GM21528 (cell line): ENCODE results near the gene CASZ1.

Experiments
- ATAC-seq: cut with Tn5 transposase; IDR thresholded peaks from one replicate; pipeline ENCODE4 v1.9.1; 2021; ENCODE audit warnings: mild to moderate bottlenecking, moderate library complexity; ENCODE audit not compliant: unreplicated experiment, low FRiP score

Gene CASZ1, protein sequence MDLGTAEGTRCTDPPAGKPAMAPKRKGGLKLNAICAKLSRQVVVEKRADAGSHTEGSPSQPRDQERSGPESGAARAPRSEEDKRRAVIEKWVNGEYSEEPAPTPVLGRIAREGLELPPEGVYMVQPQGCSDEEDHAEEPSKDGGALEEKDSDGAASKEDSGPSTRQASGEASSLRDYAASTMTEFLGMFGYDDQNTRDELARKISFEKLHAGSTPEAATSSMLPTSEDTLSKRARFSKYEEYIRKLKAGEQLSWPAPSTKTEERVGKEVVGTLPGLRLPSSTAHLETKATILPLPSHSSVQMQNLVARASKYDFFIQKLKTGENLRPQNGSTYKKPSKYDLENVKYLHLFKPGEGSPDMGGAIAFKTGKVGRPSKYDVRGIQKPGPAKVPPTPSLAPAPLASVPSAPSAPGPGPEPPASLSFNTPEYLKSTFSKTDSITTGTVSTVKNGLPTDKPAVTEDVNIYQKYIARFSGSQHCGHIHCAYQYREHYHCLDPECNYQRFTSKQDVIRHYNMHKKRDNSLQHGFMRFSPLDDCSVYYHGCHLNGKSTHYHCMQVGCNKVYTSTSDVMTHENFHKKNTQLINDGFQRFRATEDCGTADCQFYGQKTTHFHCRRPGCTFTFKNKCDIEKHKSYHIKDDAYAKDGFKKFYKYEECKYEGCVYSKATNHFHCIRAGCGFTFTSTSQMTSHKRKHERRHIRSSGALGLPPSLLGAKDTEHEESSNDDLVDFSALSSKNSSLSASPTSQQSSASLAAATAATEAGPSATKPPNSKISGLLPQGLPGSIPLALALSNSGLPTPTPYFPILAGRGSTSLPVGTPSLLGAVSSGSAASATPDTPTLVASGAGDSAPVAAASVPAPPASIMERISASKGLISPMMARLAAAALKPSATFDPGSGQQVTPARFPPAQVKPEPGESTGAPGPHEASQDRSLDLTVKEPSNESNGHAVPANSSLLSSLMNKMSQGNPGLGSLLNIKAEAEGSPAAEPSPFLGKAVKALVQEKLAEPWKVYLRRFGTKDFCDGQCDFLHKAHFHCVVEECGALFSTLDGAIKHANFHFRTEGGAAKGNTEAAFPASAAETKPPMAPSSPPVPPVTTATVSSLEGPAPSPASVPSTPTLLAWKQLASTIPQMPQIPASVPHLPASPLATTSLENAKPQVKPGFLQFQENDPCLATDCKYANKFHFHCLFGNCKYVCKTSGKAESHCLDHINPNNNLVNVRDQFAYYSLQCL (N-terminal part only)

DNA sequence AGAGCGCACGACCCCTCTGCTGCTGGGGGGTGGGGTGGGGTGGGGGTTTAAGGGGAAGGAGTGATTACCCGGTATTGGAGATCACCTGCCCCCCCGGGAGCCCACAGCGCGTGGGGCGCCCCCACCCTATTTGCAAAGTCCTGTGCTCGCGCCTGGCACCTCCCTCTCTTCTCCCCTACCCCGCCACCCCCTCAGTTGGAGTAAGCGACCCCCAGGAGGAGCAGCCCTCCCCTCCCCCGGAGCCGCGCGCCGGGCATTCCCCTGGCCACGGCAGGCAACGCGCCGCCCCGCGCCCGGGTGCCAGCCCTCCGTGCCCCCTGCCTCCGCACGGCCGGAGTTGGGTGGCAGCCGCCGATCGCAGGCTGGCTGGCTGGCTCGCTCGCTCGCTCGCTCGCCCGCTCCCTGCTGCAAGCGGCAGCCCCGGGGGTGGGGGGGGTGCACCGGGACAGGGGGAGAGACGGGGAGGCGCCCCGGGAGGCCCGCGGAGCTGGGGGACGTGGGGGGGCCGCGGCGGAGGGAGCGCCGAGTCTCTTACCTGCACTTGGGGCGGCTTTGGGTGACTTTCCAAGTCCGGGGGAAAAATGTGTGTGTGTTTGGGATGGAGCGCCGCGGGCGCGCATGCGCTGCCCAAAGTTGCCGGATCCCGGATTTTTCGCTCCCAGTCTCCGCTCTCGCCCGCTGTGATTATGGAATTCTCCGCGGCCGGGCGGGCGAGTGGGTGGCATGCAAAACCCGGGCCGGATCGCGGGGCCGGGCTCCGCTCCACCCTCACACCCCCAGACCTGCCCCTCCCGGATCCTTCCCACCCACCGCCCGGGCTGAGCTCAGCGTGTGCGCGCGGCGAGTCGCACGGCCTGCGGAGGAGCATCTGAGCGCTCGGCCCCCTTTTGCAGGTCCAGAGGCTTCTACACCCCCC, at the start of gene CASZ1:
Gene CASZ1, minus strand, starts transcription at position 618 of the 916 bp plus-strand sequence. CDS start 102,757 bp downstream, outside the sequence.
- no peak for ATAC-seq

DNA sequence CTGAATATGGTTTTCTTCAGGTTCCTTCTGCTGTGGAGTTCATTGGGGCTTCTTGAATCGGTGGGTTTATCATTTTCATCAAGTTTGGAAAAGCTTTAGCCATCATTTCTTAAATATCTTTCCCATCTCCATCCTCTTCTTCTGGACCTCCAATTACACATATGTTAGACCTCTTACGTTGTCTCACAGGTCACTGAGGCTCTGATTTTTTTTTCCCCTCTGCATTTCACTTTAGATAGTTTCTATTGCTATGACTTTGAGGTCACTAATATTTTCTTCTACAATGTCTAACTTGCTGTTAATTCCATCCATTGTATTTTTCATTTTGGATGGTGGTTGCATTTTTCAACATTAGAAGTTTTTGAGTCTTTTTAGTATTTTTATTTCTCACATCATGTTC, 47.3 kb upstream of the CASZ1 start:
- no peak for ATAC-seq

DNA sequence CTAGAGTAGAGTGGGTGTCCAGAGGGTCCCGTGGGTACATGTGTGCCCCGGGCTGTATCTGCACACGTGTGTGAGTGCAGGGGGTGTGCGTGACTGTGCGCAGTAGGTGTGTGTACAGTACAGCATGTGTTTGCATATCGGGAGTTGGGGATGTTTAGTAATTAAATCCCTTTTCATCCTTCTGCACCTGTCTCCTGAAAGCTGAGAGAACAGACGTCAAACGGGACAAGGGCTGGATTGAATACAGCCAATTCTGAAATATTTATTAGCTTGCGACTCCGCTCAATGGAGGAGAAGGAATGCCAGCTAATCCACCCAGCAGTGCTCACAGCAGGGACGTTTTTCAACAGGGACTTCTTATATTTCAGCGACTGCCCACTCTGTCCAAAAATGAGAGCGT, 44.7 kb upstream of the CASZ1 start:
- no peak for ATAC-seq

DNA sequence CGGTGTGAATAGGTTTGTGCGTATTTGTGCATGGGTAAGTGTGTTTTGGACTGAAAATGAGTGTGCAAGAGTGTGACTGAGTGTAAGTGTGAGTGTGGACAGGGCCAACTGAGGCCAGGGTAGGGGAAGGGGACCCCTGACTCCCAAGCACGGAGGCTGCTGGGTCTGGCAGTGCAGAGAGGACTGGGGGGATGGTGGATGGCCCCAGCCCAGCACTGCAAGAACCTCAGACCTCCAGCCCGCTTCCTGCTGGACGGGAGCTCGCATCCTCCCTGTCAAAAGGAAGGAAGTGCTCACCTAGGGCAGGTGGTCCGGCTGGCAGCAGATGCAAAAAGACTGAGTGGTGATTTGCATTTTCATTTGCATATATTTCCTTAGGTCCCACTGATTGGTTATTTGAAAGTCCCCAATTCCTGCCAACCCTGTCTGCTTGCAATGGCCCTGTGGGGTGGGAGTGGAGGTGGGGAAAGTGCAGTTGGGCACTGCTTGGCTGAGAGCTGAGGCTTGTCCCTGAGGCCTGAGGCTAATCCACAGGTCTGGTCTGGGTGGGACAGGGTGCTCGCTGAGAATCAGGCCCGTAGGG, 42.8 kb upstream of the CASZ1 start:
- ATAC-seq: no peak

DNA sequence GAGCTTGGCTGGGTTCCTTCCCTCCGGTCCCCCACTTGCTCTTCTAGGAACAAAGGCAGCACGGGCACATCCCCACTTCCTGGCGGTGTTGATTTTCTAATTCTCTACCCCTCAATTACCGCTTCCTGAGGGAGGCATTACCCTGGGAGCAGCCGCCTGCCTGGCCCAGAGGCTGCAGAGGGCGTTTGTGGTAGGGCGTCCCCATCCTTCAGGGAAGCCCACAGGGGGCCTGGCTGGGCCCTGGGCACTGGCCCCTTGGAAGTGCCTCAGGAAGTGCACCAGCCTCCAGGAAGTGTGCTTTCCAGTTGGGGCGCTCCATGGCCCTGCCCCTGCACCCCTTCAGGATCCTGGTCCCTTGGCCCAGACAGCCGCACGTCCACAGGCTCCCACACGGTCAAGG, 42.1 kb upstream of the CASZ1 start:
- no peak for ATAC-seq

DNA sequence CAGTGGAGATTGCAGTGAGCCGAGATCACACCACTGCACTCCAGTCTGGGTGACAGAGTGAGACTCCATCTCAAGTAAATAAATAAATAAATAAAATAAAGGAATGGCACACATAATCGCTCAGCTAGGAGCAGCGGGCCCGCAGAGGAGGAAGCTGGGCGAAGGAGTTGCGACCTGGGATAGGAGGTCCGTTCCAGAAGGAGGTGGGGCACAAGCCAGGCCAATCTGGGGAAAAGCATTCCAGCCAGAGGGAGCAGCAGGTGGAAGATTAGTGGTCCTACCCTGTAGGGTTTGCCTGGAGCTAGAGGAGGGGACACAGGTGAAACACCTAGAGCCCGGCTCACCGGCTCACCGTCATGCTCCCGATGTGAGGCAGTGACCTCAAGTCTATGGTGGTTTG, 40.3 kb upstream of the CASZ1 start:
- no peak for ATAC-seq

DNA sequence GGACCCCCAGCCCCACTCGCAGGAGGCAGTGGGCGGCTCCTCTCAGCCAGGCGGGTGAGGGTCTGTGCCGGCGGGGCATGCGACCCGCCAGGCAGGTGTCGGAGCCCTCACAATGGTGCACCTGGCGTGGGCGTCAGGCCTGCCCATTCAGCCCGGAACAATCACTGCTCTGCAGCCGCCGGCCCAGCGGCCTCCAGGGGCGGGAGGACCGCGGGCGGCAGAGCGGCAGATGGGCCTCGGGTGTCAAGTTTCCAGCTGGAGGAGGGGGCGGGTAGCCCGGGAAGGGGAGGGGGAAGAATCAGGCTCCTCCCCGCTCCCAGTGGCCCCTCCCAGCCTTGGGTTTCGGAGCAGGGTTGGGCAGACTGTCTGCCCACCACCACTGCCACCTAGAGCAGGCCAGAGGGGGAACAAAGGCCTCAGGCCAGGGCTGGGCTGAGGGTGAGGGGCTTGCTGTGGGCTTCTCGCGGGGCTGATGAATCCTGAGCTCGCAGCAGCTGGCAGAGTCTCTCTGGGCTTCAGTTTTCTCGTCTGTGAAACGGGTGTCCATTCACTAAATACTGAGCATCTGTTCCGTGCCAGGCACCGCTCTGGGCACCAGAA, 39.5 kb upstream of the CASZ1 start:
- no peak for ATAC-seq

DNA sequence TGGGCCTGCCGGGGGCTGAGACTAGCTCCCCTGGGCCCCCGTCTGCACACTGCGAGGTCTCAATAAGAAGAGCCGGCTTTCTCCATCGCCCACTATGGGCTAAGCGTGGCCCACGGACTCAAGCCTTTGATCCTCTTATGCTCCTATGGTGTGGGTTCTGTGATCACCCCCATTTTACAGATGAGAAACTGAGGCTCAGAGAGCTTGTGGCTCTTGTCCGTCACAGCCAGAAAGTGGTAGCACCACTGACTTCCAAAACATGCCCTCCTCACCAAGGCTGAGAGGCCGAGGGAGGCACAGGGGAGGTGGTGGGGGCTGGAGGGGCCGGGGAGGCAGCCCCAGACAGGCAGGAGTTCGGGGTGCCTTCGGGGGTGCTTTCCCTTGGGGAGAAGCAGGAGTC, 39.0 kb upstream of the CASZ1 start:
- no peak for ATAC-seq

DNA sequence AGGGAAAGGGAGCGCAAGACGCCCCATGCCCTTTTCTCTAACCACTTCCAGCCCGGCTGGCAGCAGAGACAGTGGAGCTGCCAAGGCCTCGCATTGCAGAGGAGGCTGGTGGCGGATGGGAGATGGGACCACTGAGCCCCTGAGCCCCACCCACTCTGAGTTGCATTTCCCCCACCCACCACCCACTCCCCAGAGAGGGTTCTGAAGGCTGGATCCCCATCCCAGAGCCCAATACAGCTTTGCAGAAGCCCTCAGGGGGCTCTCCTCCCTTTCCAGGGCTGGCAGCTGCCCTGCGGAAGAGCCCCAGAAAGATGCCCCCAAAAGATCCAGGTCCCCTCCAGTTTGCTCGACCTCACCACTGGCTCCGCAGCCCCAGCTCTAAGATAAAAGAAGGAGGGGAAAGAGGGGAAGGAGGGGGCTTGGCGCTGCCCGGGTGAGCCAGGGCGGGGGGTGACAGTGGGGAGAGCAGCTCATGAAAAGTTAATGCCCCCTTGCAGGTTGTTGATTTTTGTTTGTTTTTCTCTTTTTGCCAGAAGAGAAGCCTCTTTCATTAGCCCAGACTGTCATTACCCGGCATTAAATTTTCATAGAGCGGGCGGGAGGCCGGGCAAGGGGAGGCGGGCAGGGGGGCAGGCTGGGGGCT, 38.4 kb upstream of the CASZ1 start:
- no peak for ATAC-seq

DNA sequence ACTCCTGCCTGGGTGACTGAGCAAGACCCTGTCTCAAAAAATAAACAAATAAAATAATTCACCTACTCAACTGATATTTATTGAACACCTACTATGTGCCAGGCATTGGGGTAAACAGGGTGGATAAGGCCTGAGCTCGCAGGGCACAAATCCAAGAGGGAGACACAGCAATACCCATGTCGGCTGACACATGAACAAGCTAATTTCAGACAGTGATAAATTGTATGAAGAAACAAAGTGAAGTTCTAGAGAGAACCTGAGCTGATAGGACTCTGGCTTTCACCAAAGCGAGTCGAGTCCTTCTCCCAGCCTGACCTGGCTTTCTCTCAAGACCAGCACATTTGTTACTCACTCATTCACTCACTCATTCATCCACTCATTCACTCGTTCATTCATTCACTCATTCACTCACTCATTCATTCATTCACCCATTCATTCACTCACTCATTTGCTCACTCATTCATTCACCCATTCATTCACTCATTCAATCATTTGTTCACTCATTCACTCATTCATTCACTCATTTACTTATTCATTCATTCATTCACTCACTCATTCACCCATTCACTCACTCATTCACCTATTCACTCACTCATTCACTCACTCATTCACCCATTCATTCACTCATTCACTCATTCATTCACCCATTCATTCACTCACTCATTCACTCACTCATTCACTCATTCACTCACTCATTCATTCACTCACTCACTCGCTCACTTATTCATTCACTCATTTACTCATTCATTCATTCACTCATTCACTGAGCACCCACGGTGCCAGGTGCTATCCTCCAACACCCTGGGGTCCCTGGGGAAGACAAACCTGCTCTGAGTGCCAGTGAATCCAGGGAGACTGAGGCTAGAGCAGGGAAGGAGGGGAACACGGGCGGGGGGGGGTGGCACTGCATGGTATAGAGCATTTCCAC, 37.4 kb upstream of the CASZ1 start:
- ATAC-seq: no peak

DNA sequence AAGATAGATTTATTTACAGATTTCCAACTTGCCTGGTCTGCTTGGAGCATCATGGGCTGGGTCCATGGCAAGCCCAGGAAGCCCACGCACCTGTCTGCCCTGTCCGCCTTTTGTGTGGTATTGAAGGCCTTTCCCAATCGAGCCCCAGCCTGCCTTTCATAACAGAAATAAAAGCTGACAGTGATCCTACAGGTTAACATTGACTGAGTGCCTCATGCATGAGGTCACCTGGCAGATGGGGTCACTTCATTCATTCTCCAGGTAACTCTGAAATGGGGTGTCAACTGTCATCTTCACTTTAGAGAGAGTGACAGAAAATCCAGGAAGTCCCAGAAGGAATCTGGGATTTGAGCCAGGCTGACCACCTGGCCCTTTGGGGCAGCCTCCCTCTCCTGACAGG, 36.3 kb upstream of the CASZ1 start:
- ATAC-seq: no peak

DNA sequence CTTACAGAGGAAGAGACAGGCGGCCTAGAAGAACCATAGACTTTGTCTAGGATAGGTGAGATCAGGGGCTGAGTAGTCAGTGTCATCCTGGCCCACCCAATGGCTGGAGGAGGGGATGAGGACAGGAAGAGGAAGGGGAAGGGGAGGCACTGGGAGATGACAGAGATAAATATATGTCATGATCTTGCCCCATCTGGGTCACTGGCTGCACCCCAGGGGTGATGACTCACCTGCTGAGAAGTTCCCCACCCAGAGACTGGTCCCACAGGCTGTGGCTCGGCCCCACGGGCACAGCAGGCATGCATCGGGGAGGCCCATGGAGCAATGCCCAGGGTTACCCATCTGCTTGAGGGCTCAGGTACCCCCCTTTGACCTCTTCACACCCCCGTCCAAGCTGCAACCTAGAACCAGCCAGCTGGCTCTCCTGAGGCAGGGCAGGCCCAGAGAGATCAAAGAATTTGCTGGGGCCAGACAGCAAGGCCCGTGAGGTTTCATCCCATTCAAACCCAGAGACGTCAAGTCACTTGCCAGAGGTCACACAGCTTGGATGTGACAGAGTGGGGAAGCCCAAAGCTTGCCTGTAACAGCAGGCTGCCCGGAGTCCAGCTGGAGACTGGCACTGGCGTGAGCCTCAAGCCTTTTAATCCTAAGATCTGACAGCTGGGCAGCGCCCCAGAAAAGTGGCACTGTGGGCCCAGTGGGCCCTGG, 34.7 kb upstream of the CASZ1 start:
- no peak for ATAC-seq

DNA sequence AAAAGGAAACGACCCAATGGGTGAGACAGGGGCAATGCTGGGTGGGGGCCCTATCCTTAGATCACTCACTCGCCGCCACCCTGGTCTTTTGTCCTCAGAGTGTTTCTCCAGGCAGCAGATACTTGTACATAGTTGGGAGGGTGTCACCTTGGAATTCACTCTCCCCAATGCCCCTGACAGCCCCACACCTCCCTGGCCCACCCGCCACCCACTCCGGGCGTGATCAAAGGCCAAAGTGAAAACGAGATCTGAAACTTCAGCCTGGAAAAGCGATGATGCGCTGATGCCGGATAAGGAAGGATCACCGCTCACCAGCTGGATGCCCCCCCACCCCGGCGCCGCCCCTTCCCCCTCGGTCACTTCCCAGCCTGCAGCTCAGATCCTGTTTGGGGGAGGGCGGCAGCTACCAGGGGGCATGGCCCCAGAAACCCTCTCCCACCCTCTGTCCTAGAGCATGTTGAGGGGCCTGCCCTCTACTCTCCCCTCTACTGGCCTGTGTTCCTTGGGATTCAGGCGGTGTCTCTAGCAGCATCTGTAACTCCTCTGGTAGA, 33.6 kb upstream of the CASZ1 start:
- no peak for ATAC-seq

DNA sequence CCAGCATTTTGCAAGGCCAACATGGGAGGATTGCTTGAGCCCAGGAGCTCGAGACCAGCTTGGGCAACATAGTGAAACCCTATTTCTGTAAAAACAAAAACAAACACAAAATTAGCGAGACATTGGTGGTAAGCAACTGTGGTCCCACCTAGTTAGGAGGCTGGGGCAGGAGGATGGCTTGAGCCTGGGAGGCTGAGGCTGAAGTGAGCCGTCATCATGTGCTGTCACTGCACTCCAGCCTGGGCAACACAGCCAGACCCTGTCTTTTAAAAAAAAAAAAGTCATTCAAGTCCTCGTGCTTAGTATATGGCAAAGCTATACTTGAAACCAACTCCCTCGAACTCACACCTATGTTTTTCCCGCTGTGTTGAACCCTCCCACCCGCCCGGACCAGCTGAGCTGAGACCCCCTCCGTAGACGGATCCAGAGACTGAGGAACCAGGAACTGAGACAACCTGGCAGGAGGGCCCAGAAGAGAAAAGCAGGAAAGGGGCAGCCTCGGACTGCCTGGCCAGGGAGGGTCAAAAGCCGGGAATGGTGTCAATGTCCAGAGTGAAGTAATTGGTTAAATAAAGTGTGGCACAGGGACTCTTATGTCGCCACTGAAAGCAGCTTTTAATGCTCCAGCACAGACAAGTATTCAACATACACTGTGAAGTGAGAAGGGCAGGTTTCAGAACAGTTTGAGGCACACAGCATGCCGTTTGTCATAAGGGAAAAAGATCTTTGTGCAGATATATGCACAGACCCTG, 32.8 kb upstream of the CASZ1 start:
- ATAC-seq: no peak

DNA sequence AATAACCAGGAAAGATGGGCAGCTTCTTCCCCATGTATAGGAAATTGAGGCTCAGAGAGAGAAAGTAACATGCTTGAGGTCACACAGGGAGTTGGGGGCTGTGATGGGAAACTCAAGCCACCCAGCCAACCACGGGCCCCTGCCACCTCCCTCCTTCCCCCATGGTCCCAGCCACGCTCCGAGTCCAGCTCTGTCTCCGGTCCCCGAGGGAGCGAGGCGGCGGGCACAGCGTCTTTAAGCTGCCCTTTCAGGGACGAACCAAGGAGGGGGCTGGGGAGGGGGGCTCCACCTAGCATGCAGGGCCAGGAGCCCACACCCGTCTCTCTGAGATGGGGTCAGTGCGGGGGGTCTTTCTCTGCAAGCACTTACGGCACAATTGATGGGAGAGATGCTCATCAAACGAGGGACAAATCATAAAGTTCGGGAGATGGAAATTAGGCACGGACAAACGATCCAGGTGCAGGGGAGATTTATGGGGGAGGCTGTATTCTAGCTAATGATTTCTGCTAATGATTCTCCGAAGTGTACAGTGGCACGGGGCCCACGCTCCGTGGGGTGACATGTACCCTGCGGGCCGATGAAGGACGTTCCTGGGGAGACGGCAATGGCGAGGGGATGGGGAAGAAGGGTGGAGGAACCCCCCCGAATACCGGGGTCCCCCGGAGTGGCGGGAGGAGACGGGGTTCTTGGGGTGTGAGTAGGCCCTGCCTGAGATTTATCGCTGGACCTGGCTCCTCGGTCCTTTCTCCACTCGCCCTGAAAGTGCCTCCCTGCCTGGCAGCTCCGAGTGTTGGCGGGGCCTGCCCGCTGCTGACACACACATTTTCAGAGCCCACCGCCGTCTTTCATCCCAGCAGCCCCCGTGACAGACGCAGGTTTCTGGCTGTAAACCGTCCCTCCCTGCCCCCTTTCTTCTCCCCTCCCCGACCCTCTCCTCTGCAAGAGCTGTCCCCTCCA, 31.2 kb upstream of the CASZ1 start:
- no peak for ATAC-seq
